HUES64 (cell line): Measurements from ENCODE around the gene SPATA13.
"Not testable (repeated sequence)": the region's sequence is repeated elsewhere in the genome, so short reads cannot be mapped to it uniquely, and the experiment has no call there.

Experiments used
- H3K27ac ChIP-seq: 2 replicates; pipeline ENCODE4 v1.7.0; 2013; ENCODE audit warnings: low read depth, low read length, inconsistent platforms
- H3K27me3 ChIP-seq: 2 replicates; pipeline ENCODE4 v1.6.1; 2013; ENCODE audit warnings: mild to moderate bottlenecking, low read length; ENCODE audit not compliant: insufficient read depth
- H3K36me3 ChIP-seq: 2 replicates; pipeline ENCODE4 v1.6.1; 2013; ENCODE audit warnings: mild to moderate bottlenecking, low read length; ENCODE audit not compliant: insufficient read depth
- H3K4me1 ChIP-seq: 2 replicates; pipeline ENCODE4 v1.6.1; 2013; ENCODE audit warnings: mild to moderate bottlenecking, low read length, moderate library complexity; ENCODE audit not compliant: insufficient read depth
- H3K4me3 ChIP-seq: 2 replicates; pipeline ENCODE4 v1.5.1; 2013; ENCODE audit warnings: mild to moderate bottlenecking, low read length, moderate library complexity
- H3K9ac ChIP-seq: 2 replicates; pipeline ENCODE4 v1.6.1; 2013; ENCODE audit warnings: mild to moderate bottlenecking, low read depth, low read length
- H3K9me3 ChIP-seq: 2 replicates; pipeline ENCODE4 v1.6.1; 2013; ENCODE audit warnings: low read depth, low read length; ENCODE audit not compliant: insufficient read depth
- WGBS: fragments of 150-250, 120-280 bp; methylation state at CpG from one replicate; pipeline ENCODE4 v1.1.7; 2013; ENCODE audit warnings: missing lambda C conversion rate; 5-methylcytosine and 5-hydroxymethylcytosine counted together

SPATA13 gene

DNA sequence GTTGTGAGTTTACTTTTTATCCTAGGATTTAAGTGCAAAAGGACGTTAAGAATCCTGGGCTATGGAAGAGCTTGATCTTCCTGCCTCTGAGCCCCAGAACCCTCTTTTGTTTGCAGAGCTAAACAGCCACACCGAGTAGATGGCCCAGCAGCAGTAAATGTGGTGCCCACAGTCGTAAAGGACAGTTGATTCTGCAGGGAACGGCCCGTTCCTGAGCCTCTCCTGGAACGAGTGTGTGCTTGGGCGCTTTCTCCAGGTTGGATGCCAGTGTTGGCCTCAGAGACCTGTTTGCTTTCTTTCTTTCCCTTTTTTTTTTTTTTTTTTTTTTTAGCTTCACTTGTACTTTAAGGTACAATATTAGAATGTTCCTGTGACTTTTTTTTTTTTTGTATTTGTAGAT, 41.7 kb downstream of the SPATA13 start:
- 86% methylated on average over 7 of the region's 7 CpGs for WGBS
- no peaks in the 10 kb centered on the region for H3K27me3 ChIP-seq
- H3K9me3 ChIP-seq = no peaks in the 10 kb centered on the region
- H3K27ac ChIP-seq = no peak overlapping the region
- H3K4me3 ChIP-seq = no peak overlapping the region
- H3K9ac ChIP-seq = no peak overlapping the region
- no peaks in the 10 kb centered on the region for H3K36me3 ChIP-seq
- peaks cover 27% of the 10 kb centered on the region for H3K4me1 ChIP-seq

DNA sequence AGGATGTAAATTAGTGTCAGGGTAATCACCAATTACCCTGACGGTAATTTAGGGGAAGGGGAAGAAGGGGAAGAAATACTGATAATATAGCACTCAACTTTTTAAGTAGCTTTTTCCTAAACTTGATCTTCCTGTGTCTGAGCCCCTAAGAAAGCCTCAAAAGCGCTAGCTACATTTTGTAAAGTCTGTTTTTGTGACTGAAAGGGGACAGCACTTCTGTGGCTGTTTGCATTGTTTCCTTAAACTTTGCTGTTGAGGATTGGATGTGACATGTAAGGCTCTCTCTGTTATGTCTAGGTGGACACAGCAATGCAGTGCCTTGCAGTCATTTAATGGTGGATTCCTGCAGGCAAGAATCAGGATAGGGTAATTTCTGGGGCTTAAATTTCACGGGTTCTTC, 42.8 kb downstream of the SPATA13 start:
- Histone ChIP-seq H3K4me1 (peaks cover 27% of the 10 kb centered on the region), H3K27ac (no peak overlapping the region), H3K27me3 (no peaks in the 10 kb centered on the region), H3K9me3 (no peaks in the 10 kb centered on the region), H3K36me3 (no peaks in the 10 kb centered on the region), H3K9ac (no peak overlapping the region), H3K4me3 (no peak overlapping the region)
- WGBS = 51% methylated on average over 3 of the region's 3 CpGs

DNA sequence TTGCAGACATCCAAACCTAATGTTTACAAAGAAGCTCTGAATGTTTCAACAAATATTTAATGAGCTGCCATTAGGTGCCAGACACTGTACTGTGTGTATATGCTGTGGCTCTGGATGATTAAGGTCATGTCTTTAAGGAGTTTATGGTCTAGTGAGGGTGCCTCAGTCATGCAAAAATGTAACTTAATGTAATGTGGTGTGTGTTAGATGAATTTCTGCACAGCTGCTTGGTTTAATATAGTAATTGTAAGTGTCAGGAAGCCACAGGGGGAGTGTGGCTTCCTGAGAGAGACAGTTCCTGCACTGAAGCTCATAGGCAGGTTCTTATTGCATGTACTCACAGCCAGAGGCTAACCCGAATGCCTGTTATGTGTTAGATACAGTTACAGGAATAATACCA, 43.3 kb downstream of the SPATA13 start:
- Histone ChIP-seq H3K36me3 (no peaks in the 10 kb centered on the region), H3K27me3 (no peaks in the 10 kb centered on the region), H3K9ac (no peak overlapping the region), H3K27ac (no peak overlapping the region), H3K4me1 (peaks cover 23% of the 10 kb centered on the region), H3K4me3 (no peak overlapping the region), H3K9me3 (no peaks in the 10 kb centered on the region)
- 86% methylated on average over 1 of the region's 1 CpG for WGBS

GRCh38 chr13:24205076-24205475, 44.6 kb downstream of the SPATA13 start:
- H3K4me1 ChIP-seq, H3K27ac ChIP-seq, H3K36me3 ChIP-seq, H3K9ac ChIP-seq, H3K27me3 ChIP-seq, H3K9me3 ChIP-seq, H3K4me3 ChIP-seq: not testable (repeated sequence)
- 94% methylated on average over 1 of the region's 1 CpG for WGBS

DNA sequence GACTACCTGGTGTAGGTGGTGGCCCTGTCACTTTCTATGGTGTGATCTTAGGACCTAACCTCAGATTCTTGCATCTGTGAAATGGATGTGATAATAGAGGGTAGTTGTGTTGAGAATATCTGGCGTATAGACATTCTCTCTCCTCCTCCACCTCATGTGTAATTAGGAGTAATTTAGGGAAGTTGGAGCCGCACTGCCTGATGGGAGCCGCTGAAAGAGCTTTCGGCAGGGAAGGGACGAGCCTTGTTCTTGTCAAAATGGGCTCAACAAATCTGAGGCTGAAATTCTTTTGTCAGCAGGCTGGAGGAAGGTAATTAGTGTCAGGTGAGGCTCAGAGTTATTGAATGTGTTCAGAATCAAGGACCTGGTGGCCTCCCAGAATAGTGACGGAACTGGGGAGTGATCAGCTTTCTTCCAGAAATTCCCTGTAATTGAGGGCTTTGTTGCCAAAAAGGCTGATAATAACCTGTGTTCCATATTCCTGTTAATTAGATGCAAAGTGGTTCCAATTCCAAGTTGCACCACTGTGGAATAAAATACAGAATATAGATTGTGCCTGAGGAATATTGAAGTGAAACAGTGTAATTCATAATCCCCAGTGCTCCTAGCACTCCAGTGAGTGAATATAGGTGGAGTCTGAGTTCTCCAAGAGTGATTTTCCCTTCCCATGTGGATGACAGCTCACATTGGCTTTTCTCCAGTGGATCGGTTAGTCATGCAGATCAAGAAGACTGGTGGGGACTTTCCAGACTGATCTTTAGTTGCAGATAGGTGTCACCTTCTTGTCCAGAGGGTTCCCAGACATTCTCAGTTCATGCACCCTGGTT, 47.5 kb downstream of the SPATA13 start:
- Histone ChIP-seq H3K4me3 (no peak overlapping the region), H3K9me3 (no peaks in the 10 kb centered on the region), H3K9ac (no peak overlapping the region), H3K36me3 (no peaks in the 10 kb centered on the region), H3K27me3 (no peaks in the 10 kb centered on the region), H3K27ac (no peak overlapping the region), H3K4me1 (peaks cover 12% of the 10 kb centered on the region; the same call in 1 of the 2 replicates)
- 89% methylated on average over 6 of the region's 7 CpGs for WGBS

GRCh38 chr13:24209138-24209537, 48.6 kb downstream of the SPATA13 start:
- H3K27ac ChIP-seq = no peak overlapping the region
- H3K4me1 ChIP-seq = peaks cover 8% of the 10 kb centered on the region; the same call in 1 of the 2 replicates
- 89% methylated on average over 5 of the region's 5 CpGs for WGBS
- H3K27me3 ChIP-seq = no peaks in the 10 kb centered on the region
- no peak overlapping the region for H3K9ac ChIP-seq
- H3K36me3 ChIP-seq = no peaks in the 10 kb centered on the region
- H3K9me3 ChIP-seq = no peaks in the 10 kb centered on the region
- no peak overlapping the region for H3K4me3 ChIP-seq

GRCh38 chr13:24212254-24212653, 51.7 kb downstream of the SPATA13 start:
- no peaks in the 10 kb centered on the region for H3K9me3 ChIP-seq
- H3K27ac ChIP-seq = no peak overlapping the region
- H3K4me1 ChIP-seq = peaks cover 14% of the 10 kb centered on the region
- H3K36me3 ChIP-seq = no peaks in the 10 kb centered on the region
- no peak overlapping the region for H3K9ac ChIP-seq
- H3K27me3 ChIP-seq = no peaks in the 10 kb centered on the region
- 90% methylated on average over 5 of the region's 5 CpGs for WGBS
- no peak overlapping the region for H3K4me3 ChIP-seq

- H3K36me3 ChIP-seq = no peaks in the 10 kb centered on the region
- no peaks in the 10 kb centered on the region for H3K27me3 ChIP-seq
- H3K4me1 ChIP-seq = peaks cover 14% of the 10 kb centered on the region
- H3K9me3 ChIP-seq = no peaks in the 10 kb centered on the region
- H3K27ac ChIP-seq = no peak overlapping the region
- 69% methylated on average over 7 of the region's 7 CpGs for WGBS
- no peak overlapping the region for H3K9ac ChIP-seq
- no peak overlapping the region for H3K4me3 ChIP-seq
These were observed 52.2 kb downstream of the SPATA13 start for GRCh38 chr13:24212674-24213073.

DNA sequence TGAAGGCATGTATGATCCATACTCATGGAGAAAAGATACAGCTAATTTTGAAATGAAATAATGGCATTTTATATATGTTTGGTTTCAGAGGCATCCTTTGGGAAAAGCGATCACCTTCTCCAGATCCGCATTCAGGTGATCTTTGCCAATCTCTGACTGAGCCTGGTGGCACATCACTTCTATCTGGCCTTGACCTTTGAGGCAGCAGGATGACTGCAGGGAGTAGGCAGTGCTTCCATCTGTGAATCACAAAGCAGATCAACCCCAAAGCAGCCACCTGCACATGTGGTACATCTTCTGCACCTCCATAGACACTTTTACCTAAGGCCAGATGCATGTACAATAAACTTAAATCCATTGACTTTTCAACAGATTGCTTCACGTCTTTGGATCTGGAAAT, 53.4 kb downstream of the SPATA13 start:
- Histone ChIP-seq H3K9ac (no peak overlapping the region), H3K9me3 (no peaks in the 10 kb centered on the region), H3K4me1 (peaks cover 26% of the 10 kb centered on the region), H3K36me3 (no peaks in the 10 kb centered on the region), H3K27me3 (no peaks in the 10 kb centered on the region), H3K4me3 (no peak overlapping the region), H3K27ac (no peak overlapping the region)
- WGBS = 64% methylated on average over 3 of the region's 3 CpGs

- Histone ChIP-seq H3K4me1 (peaks cover 32% of the 10 kb centered on the region), H3K9me3 (no peaks in the 10 kb centered on the region), H3K36me3 (no peaks in the 10 kb centered on the region), H3K4me3 (no peak overlapping the region), H3K27me3 (no peaks in the 10 kb centered on the region), H3K27ac (no peak overlapping the region), H3K9ac (no peak overlapping the region)
- WGBS = 93% methylated on average over 2 of the region's 2 CpGs
These were observed 54.0 kb downstream of the SPATA13 start for GRCh38 chr13:24214528-24214927.

DNA sequence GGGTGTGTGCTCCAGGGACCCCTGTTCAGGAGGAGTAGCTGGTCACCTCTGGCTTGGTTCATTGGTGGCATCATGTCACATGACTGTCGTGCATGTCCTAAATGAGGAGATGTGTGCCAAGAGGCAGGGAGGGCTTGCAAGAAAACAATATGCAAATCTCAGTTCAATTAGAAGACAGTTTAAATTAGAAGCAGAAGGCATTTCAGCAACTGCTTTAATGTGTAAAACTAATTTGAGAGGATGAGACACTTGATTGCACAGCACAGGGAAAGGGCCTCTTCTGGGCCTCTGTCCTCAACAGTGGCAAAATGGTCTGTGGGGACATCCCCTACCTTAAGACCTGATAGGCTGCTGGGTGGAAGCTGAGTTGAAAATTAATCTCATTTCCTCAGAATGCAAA, 54.6 kb downstream of the SPATA13 start:
- no peaks in the 10 kb centered on the region for H3K27me3 ChIP-seq
- H3K4me1 ChIP-seq = peaks cover 37% of the 10 kb centered on the region
- no peaks in the 10 kb centered on the region for H3K9me3 ChIP-seq
- no peak overlapping the region for H3K27ac ChIP-seq
- no peak overlapping the region for H3K9ac ChIP-seq
- H3K4me3 ChIP-seq = no peak overlapping the region
- 86% methylated on average over 1 of the region's 1 CpG for WGBS
- H3K36me3 ChIP-seq = no peaks in the 10 kb centered on the region

DNA sequence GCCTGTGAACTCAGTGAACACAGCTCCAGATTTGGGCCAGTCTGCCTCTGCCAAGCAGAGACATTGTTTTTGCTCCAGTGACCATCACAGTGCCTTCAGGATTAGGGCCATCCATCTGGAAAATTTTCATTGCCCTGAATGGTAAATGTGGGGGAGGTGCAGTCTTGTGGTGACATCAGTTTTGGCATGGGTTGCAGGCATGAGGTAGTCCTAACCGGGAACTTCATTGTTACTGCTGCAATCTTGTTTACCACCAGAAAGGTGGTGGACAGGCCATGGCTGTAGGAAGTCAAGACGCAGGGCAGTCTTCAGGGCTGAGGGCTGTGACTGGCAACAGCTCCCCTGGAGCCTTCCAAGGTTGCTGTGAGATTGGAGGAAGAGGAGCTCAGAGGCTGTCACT, 55.2 kb downstream of the SPATA13 start:
- Histone ChIP-seq H3K27ac (no peak overlapping the region), H3K9ac (no peak overlapping the region), H3K4me3 (no peak overlapping the region), H3K4me1 (peaks cover 37% of the 10 kb centered on the region), H3K36me3 (no peaks in the 10 kb centered on the region), H3K27me3 (no peaks in the 10 kb centered on the region), H3K9me3 (no peaks in the 10 kb centered on the region)
- 88% methylated on average over 2 of the region's 2 CpGs for WGBS
